Brain microvascular endothelial cell (primary cell): ENCODE results near the gene LCE3E.

Source experiments
- DNase-seq: peaks from one replicate; pipeline ENCODE4 v3.0.0-alpha.2; 2020
- H3K27ac ChIP-seq: fragments of 250-450 bp; sonication (Bioruptor Pico); 2 replicates; pipeline ENCODE4 v1.5.1; 2020; ENCODE audit warnings: mild to moderate bottlenecking, moderate library complexity
- H3K27me3 ChIP-seq: fragments of 250-450 bp; sonication (Bioruptor Pico); replicated peaks from 2 replicates; pipeline ENCODE4 v1.5.1; 2020; ENCODE audit warnings: mild to moderate bottlenecking
- H3K36me3 ChIP-seq: fragments of 250-450 bp; sonication (Bioruptor Pico); replicated peaks from 2 replicates; pipeline ENCODE4 v1.5.1; 2020; ENCODE audit warnings: mild to moderate bottlenecking
- H3K4me3 ChIP-seq: 2 replicates; pipeline ENCODE4 v1.5.1; 2011; ENCODE audit warnings: low read depth, mild to moderate bottlenecking, control low read depth, low read length, moderate library complexity
- CTCF ChIP-seq: IDR thresholded peaks from 2 replicates; pipeline ENCODE4 v1.5.1; 2011; ENCODE audit warnings: low read depth, mild to moderate bottlenecking, moderate library complexity, low read length, control low read depth, inconsistent platforms; ENCODE audit errors: missing control alignments
- in situ Hi-C: cut with HindIII; loops from 2 replicates; pipeline ENCODE4 v1.10.0; 2017; ENCODE audit warnings: low sequenced_read_pairs, low pct_ligation_motif_present

The LCE3E gene, protein sequence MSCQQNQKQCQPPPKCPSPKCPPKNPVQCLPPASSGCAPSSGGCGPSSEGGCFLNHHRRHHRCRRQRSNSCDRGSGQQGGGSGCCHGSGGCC

GRCh38 chr1:152566681-152567080 is at the start of gene LCE3E:
Gene LCE3E, minus strand, starts transcription at chr1:152566780. Its CDS starts 572 bp downstream, at chr1:152566208.
- Histone ChIP-seq H3K27me3 (no peaks in the 10 kb centered on the region), H3K4me3 (no peak within 1 kb of the TSS), H3K27ac (no peak within 1 kb of the TSS), H3K36me3 (no peaks in the 10 kb centered on the region)
- DNase-seq = no peak
- in situ Hi-C loops = no loop called here
- TF ChIP-seq CTCF = no peak

DNA sequence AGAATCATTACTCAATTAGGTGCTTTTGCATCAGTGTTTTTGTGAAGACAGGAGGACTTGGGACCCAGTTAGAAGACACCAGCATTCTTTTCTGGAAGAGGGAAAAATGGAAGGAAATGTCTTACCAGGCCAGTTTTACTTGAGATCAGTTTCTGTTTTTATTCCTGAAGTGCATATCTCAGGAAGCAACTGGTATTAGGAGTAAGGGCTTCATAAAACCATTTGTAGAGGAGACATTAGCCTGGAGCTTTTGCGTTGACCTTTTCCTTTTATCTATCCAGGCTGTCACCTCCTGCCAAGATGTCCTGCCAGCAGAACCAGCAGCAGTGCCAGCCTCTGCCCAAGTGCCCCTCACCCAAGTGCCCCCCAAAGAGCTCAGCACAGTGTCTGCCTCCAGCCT is 46.9 kb upstream of the LCE3E start, which contains the start of gene LCE3B:
TSS of gene LCE3B (plus strand) at position 301 of the 400 bp plus-strand sequence. CDS start at position 301, 0 bp downstream.
- DNase-seq = no peak
- in situ Hi-C loops = no loop called here
- no peak within 1 kb of the TSS for H3K27ac ChIP-seq
- H3K36me3 ChIP-seq = no peaks in the 10 kb centered on the region
- TF ChIP-seq CTCF = no peak
- H3K27me3 ChIP-seq = no peaks in the 10 kb centered on the region
- H3K4me3 ChIP-seq = no peak within 1 kb of the TSS

GRCh38 chr1:152599934-152600333 is 33.4 kb upstream of the LCE3E start, which contains the start of gene LCE3C:
Gene LCE3C, plus strand, starts transcription at chr1:152600234. Its CDS starts 498 bp downstream, at chr1:152600732.
- H3K27ac ChIP-seq = no peak within 1 kb of the TSS
- no peaks in the 10 kb centered on the region for H3K36me3 ChIP-seq
- TF ChIP-seq CTCF = no peak
- H3K4me3 ChIP-seq = no peak within 1 kb of the TSS
- in situ Hi-C loops = no loop called here
- DNase-seq = no peak
- no peaks in the 10 kb centered on the region for H3K27me3 ChIP-seq

DNA sequence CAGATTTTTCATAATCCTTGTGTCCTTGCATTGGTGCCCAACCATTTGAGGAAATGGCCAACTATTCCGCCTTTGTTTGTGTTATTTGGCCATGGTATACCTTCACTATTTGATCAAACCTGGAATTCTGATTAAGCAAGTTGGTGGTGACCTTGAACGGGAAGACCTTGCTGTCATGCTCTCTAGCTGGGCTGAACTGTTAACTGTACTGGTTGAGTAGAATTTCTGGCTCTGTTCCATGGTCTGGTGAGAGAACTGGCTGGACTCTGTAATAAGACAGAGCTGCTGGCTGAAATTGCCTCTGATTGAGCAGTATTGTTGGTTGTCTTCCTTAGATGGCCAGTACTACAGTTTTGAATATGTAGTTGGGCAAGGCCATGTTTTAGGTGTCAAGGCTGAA is 30.4 kb upstream of the LCE3E start:
- TF ChIP-seq CTCF = no peak
- in situ Hi-C loops = no loop called here
- Histone ChIP-seq H3K27me3 (no peaks in the 10 kb centered on the region), H3K36me3 (no peaks in the 10 kb centered on the region), H3K4me3 (no peak overlapping the region), H3K27ac (no peak overlapping the region)
- DNase-seq = no peak

GRCh38 chr1:152585586-152585985 is 19.0 kb upstream of the LCE3E start:
- no peaks in the 10 kb centered on the region for H3K27me3 ChIP-seq
- DNase-seq = no peak
- H3K36me3 ChIP-seq = no peaks in the 10 kb centered on the region
- no peak for TF ChIP-seq CTCF
- H3K4me3 ChIP-seq = no peak overlapping the region
- H3K27ac ChIP-seq = no peak overlapping the region
- in situ Hi-C loops = no loop called here

- in situ Hi-C loops = no loop called here
- H3K36me3 ChIP-seq = no peaks in the 10 kb centered on the region
- H3K4me3 ChIP-seq = no peak overlapping the region
- TF ChIP-seq CTCF = no peak
- H3K27ac ChIP-seq = no peak overlapping the region
- H3K27me3 ChIP-seq = no peaks in the 10 kb centered on the region
- DNase-seq = no peak
Observed at GRCh38 chr1:152582647-152583046, 16.1 kb upstream of the LCE3E start.
